Measurements from ENCODE around the gene PRDX5. TPM values are rescaled to one million over a fixed set of nuclear protein-coding genes. Genes with fewer than 3 reads are reported as not detected.
A peak's percentile ranks its signal among the peaks of the same experiment; 100 is the strongest.

Gene PRDX5
- total RNA-seq, 1 donor from 2014 or later: 264 TPM

- H3K36me3 Mint-ChIP-seq (ENCODE audit: low read depth, unreplicated experiment): peaks cover 15% of the 10 kb centered on the region
- no peaks in the 10 kb centered on the region for H3K9me3 Mint-ChIP-seq (ENCODE audit: unreplicated experiment)
- H3K27ac Mint-ChIP-seq (ENCODE audit: unreplicated experiment): no peak overlapping the region
- TF ChIP-seq CTCF (IDR thresholded peaks at IDR 0.05; ENCODE audit: unreplicated experiment): no peak
- no peak overlapping the region for H3K4me3 Mint-ChIP-seq (ENCODE audit: unreplicated experiment)
- DNase-seq (ENCODE audit: low spot score): no peak
- H3K4me1 Mint-ChIP-seq (ENCODE audit: unreplicated experiment): peaks cover 2% of the 10 kb centered on the region
- peaks cover 1% of the 10 kb centered on the region for H3K27me3 Mint-ChIP-seq (ENCODE audit: unreplicated experiment)
Observed at GRCh38 chr11:64369440-64370421, 51.8 kb downstream of the PRDX5 start.

GRCh38 chr11:64371201-64371600 is 53.3 kb downstream of the PRDX5 start:
- Mint-ChIP-seq H3K27ac (ENCODE audit: unreplicated experiment) (no peak overlapping the region), H3K4me3 (ENCODE audit: unreplicated experiment) (no peak overlapping the region), H3K27me3 (ENCODE audit: unreplicated experiment) (peaks cover 1% of the 10 kb centered on the region), H3K4me1 (ENCODE audit: unreplicated experiment) (peaks cover 2% of the 10 kb centered on the region), H3K36me3 (ENCODE audit: low read depth, unreplicated experiment) (peaks cover 15% of the 10 kb centered on the region), H3K9me3 (ENCODE audit: unreplicated experiment) (no peaks in the 10 kb centered on the region)
- no peak for TF ChIP-seq CTCF (IDR thresholded peaks at IDR 0.05; ENCODE audit: unreplicated experiment)
- DNase-seq (ENCODE audit: low spot score): no peak

Small RNA genes lying within 50 kb of the gene (microRNA-seq; reads per million reads assigned to microRNA genes)
- gene MIR1237 (ENCODE audit: unreplicated experiment): 17.7 reads per million, percentile 65 among the genes with 10 or more reads in this experiment
- 0.28 reads per million for gene MIR7155 (ENCODE audit: unreplicated experiment)

Other genes with a start within 250 kb of the PRDX5 start
- 4.1 TPM for gene MACROD1, start 152.0 kb upstream of the PRDX5 start, total RNA-seq (ENCODE audit: unreplicated experiment)
- gene STIP1, start 131.9 kb upstream of the PRDX5 start, total RNA-seq (ENCODE audit: unreplicated experiment): 124 TPM
- 6.2 TPM for gene FERMT3, start 111.4 kb upstream of the PRDX5 start, total RNA-seq (ENCODE audit: unreplicated experiment)
- 23.2 TPM for gene TRPT1, start 91.9 kb upstream of the PRDX5 start, total RNA-seq (ENCODE audit: unreplicated experiment)
- gene NUDT22, start 91.8 kb upstream of the PRDX5 start, total RNA-seq (ENCODE audit: unreplicated experiment): 21.2 TPM
- gene DNAJC4, start 87.6 kb upstream of the PRDX5 start, total RNA-seq (ENCODE audit: unreplicated experiment): 38.0 TPM
- gene VEGFB, start 83.5 kb upstream of the PRDX5 start, total RNA-seq (ENCODE audit: unreplicated experiment): 11.5 TPM
- gene FKBP2, start 77.0 kb upstream of the PRDX5 start, total RNA-seq (ENCODE audit: unreplicated experiment): 35.3 TPM
- 201 TPM for gene PPP1R14B, start 71.2 kb upstream of the PRDX5 start, total RNA-seq (ENCODE audit: unreplicated experiment)
- 51.0 TPM for gene PLCB3, start 66.6 kb upstream of the PRDX5 start, total RNA-seq (ENCODE audit: unreplicated experiment)
- 40.7 TPM for gene BAD, start 33.5 kb upstream of the PRDX5 start, total RNA-seq (ENCODE audit: unreplicated experiment)
- gene GPR137, start 32.3 kb upstream of the PRDX5 start, total RNA-seq (ENCODE audit: unreplicated experiment): 56.0 TPM
- 0.36 TPM for gene KCNK4, start 26.8 kb upstream of the PRDX5 start, total RNA-seq (ENCODE audit: unreplicated experiment)
- 0.38 TPM for gene CATSPERZ, start 17.8 kb upstream of the PRDX5 start, total RNA-seq (ENCODE audit: unreplicated experiment)
- gene ESRRA, start 12.6 kb upstream of the PRDX5 start, total RNA-seq (ENCODE audit: unreplicated experiment): 42.3 TPM
- gene TRMT112, start 562 bp upstream of the PRDX5 start, total RNA-seq (ENCODE audit: unreplicated experiment): 138 TPM
- 8.3 TPM for gene CCDC88B, start 22.1 kb downstream of the PRDX5 start, total RNA-seq (ENCODE audit: unreplicated experiment)
- 37.5 TPM for gene RPS6KA4, start 41.0 kb downstream of the PRDX5 start, total RNA-seq (ENCODE audit: unreplicated experiment)
- gene SLC22A11, start 237.8 kb downstream of the PRDX5 start, total RNA-seq (ENCODE audit: unreplicated experiment): not detected

Data from endothelial cell (in vitro differentiated cells).